GM19193 (cell line): ENCODE data around the gene PTPN18.

Experiments
- POLR2A ChIP-seq: IDR thresholded peaks from 4 replicates; pipeline ENCODE4 v1.6.1; 2011; ENCODE audit not compliant: insufficient read depth, insufficient read length; ENCODE audit errors: extremely low read depth

Gene PTPN18

GRCh38 chr2:130347220-130347925, 8.5 kb upstream of the PTPN18 start:
- no peak for TF ChIP-seq POLR2A

- TF ChIP-seq POLR2A, result no peak
Measured at GRCh38 chr2:130349174-130349573, 6.7 kb upstream of the PTPN18 start.

GRCh38 chr2:130351711-130352110, 4.1 kb upstream of the PTPN18 start:
- TF ChIP-seq POLR2A, result no peak

DNA sequence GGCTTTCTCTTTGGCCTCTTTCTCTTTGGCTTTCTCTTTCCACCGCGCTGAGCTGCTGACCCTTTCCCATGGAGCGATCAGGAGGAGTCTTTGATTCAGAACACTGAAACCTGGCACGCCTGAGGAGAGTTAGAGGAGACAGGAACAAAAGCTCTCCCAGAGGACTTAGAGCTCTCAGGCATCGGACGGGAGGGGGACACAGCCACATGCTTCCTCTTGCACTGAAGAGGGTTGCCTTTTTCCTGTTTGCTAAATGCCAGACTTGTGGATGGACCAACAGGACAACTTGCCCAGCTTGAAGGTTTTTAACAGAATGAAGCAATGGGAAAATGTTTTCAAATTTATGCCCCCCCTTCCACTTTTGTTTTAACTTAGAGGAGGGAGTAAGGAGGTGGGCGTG, 3.6 kb upstream of the PTPN18 start:
- TF ChIP-seq POLR2A, result no peak

- TF ChIP-seq POLR2A, result no peak
Measured at GRCh38 chr2:130353291-130354138, 2.3 kb upstream of the PTPN18 start.

DNA sequence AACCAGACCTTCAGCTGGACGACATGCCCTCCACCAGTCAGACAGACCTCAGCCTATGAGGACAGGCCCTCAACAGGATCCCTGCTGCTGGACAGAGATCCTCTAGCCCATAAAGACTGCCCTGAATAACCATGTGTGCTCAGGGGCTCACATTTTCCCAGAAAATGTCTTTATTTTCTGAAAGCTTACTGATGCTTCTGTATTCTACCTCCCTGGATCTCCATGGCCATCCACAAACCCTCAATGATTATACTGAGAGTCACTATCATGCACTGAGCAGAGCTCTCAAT, 1.8 kb upstream of the PTPN18 start:
- no peak for TF ChIP-seq POLR2A

GRCh38 chr2:130355172-130355577, 681 bp upstream of the PTPN18 start:
- TF ChIP-seq POLR2A, result no peak

DNA sequence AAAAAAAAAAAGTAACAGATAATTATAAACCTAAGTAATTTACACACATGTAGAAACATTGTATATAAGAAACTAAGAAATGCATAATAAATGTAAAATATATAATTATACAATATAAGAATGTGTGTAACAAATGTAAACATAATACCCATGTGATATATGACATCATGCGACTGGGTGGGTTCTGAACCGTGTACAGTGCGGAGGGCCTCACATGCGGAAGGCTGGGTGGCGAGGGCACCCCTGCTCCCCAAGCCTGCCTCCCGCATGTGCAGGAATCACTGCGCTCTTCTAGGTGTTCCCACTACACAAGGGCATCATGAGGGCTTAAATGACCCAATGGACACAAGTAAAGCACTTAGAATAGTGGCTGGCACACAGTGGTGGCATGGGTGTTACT, 2.0 kb downstream of the PTPN18 start:
- TF ChIP-seq POLR2A, result no peak

DNA sequence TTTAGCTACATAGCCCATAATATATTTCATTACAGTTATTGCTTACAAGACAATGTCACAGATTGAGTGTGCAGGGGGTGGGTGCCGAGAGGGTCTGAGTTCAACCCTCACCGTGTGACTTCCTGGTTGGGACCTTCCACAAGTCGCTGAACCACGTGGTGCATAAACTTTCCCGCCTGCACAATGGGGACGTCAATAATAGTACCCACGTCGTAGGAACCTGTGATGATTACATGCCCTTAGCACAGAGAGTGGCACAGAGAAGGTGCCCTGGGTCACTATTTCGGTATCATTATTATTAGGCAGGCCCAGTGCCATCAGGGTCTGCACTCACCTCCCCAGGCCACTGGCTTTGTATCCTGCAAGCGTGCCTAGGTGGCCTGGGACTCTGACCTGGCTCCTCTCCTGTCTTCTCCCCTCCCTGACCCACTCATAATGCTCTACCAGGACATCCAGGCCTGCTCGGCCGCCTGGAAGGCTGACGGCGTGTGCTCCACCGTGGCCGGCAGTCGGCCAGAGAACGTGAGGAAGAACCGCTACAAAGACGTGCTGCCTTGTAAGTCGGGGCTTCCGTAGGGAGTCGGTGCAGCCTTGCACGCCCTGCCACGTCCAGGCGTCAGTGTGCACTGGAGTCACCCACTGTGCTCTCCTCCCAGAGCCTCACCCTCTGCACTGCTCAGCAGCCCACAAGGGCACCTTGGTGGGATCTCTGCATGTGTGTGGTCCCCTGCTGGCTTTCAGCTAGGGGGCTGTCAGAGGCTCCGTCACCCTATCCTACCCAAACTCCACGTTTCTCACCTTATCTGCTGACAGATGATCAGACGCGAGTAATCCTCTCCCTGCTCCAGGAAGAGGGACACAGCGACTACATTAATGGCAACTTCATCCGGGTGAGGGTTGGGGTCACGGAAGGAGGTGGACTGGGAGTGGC, 2.8 kb downstream of the PTPN18 start:
- TF ChIP-seq POLR2A, result no peak

- TF ChIP-seq POLR2A, result no peak
Measured at GRCh38 chr2:130359466-130359865, 3.6 kb downstream of the PTPN18 start.

DNA sequence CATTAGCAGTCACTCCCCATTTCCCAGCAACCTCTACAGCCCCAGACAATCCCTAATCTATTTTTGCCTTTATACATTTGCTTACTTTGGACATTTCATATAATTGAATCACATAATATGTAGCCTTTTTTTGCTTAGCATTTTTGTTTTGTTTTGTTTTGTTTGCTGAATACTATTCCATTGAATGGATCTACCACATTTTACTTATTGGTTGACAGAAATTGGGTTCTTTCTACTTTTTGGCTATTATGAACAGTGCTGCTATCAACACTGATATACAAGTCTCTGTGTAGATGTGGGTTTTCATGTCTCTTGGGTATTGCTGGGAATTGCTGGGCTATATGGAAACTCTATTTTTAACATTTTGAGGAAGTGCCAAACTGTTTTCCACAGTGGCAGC, 7.6 kb downstream of the PTPN18 start:
- no peak for TF ChIP-seq POLR2A

DNA sequence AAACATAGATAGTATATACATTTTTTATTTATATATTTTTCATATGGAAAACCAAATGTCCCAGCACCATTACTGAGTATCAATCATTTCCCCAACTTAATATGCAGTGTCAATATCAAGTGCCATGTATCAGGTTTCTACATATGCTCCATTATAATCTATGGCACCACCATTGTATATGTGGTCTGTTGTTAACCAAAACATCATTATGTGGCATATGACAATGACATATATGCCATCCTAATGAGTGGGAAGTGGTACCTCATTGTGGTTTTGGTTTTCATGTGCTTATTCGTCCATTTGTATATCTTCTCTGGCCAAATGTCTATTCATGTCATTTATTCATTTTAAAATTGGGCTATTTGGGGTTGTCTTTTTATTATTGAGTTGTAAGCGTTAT, 9.2 kb downstream of the PTPN18 start:
- TF ChIP-seq POLR2A, result no peak

DNA sequence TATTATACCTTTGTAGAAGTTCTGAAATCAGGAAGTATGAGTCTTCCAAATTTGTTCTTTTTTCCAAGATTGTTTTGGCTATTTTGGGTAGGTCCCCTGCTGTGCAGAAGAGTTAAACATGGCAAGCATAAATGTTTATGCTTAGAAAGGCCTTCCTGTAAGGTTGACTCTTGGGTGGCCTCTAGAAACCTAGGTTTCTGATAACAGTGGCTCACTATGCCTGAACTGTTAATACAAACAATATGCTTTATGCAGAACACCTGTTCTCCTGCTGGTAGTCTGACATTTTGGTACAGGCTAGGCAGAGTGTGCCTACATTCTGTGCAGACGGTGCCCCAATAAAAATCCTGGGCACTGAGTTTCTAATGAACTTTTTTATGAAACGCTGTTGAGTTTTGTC, 10.1 kb downstream of the PTPN18 start:
- no peak for TF ChIP-seq POLR2A

DNA sequence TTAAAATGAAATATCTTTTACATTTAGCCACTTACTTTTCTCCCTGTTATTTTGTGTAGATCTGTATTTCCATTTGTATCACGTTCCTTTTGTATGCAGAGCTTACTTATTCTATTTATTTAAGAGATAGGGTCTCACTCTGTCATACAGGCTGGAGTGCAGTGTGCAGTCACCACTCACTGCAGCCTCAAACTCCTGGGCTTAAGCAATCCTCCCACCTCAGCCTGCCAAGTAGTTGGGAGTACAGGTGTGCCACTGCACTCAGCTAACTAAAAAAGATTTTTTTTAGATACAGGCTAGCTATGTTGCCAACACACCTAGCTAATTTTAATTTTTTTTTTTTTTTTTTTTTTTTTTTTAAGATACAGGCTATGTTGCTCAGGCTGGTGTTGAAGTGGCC, 10.9 kb downstream of the PTPN18 start:
- TF ChIP-seq POLR2A, result no peak

GRCh38 chr2:130368786-130369185, 12.9 kb downstream of the PTPN18 start:
- no peak for TF ChIP-seq POLR2A
